ENCODE data around the gene PRDM16.

PRDM16 gene

DNA sequence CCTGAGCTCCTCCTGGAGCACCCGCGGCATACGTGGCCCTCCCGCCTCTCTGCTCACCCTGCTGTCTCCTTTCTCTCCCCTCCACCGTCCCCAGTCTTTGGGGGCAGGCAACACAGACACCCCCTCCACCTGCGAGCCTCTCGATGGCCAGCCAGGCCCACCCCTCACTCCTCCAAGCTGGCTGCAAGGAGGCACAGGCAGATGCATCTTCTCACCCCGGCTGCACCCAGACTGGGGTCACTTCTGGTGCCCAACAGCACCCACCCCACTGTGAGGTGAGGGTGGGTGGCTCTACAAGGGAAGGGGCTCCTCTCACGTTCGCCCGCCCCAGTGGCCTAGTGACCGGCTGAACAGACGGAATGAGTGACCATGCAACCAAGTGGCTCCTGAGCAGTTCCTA, 277.5 kb downstream of the PRDM16 start:
- H3K4me3 ChIP-seq (ENCODE audit: low read depth, low read length) = no peak overlapping the region
- no peak for DNase-seq (ENCODE audit: low read depth)
- TF ChIP-seq MAX (IDR thresholded peaks at IDR 0.05; ENCODE audit: low read depth, low read length) = no peak
- TF ChIP-seq MYC (IDR thresholded peaks at IDR 0.05; ENCODE audit: low read depth, low read length) = no peak
- TF ChIP-seq, protein P1, sequence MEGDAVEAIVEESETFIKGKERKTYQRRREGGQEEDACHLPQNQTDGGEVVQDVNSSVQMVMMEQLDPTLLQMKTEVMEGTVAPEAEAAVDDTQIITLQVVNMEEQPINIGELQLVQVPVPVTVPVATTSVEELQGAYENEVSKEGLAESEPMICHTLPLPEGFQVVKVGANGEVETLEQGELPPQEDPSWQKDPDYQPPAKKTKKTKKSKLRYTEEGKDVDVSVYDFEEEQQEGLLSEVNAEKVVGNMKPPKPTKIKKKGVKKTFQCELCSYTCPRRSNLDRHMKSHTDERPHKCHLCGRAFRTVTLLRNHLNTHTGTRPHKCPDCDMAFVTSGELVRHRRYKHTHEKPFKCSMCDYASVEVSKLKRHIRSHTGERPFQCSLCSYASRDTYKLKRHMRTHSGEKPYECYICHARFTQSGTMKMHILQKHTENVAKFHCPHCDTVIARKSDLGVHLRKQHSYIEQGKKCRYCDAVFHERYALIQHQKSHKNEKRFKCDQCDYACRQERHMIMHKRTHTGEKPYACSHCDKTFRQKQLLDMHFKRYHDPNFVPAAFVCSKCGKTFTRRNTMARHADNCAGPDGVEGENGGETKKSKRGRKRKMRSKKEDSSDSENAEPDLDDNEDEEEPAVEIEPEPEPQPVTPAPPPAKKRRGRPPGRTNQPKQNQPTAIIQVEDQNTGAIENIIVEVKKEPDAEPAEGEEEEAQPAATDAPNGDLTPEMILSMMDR (IDR thresholded peaks at IDR 0.05; ENCODE audit: low read depth, low read length) = no peak
- TF ChIP-seq POLR2A (IDR thresholded peaks at IDR 0.05; ENCODE audit: extremely low read depth, insufficient read length) = no peak

GRCh38 chr1:3347257-3348020, 278.4 kb downstream of the PRDM16 start:
- H3K4me3 ChIP-seq (ENCODE audit: low read depth, low read length) = no peak overlapping the region
- DNase-seq (ENCODE audit: low read depth) = no peak
- TF ChIP-seq POLR2A (IDR thresholded peaks at IDR 0.05; ENCODE audit: extremely low read depth, insufficient read length) = no peak
- TF ChIP-seq, protein P1 (IDR thresholded peaks at IDR 0.05; ENCODE audit: low read depth, low read length) = no peak

GRCh38 chr1:3348196-3348865, 279.3 kb downstream of the PRDM16 start:
- DNase-seq (ENCODE audit: low read depth) = no peak
- TF ChIP-seq MYC (IDR thresholded peaks at IDR 0.05; ENCODE audit: low read depth, low read length) (no peak), MAX (IDR thresholded peaks at IDR 0.05; ENCODE audit: low read depth, low read length) (no peak), POLR2A (IDR thresholded peaks at IDR 0.05; ENCODE audit: extremely low read depth, insufficient read length) (no peak)
- TF ChIP-seq, protein P1 (IDR thresholded peaks at IDR 0.05; ENCODE audit: low read depth, low read length) = no peak
- no peak overlapping the region for H3K4me3 ChIP-seq (ENCODE audit: low read depth, low read length)

DNA sequence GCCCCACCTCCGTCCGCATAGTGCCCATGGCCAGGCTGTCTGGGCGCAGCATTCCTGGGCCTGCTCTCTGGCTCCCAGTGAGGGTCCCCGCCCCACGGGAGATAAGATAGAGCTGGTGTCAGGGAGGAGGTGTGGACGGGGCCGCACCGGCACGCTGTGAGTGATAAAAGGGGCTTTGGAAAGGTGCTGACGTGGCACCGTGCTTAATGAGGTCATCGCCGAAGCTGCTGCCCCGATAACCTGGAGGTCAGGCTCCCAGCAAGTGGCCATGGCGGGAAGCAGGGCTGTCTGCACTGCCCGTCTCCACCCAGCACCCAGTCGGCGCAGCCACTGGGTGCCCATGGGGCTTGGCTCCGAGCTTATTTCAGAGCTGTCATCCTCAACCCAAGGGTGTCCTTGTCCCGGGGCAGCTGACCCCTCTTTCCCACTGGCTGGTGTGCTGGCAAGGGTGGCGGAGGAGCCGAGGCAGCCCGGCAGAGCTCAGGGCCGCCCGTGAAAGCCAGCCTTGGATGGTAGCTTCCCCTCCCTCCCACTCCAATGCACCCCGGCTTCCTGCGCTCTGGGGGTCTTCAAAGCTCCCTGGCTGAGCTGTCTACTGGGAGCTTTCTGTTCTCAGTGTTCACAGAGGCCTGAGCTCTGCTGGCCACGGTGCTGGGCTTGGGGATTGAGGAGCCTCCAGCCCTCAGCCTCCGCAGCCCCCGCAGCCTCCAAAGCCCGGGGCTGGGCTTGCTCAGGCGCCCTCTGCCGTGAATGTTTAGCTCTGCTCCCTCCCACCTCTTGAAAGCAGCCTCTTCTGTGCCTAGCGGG, 280.4 kb downstream of the PRDM16 start:
- peak; percentile 19 for DNase-seq (ENCODE audit: low read depth)
- TF ChIP-seq MAX (IDR thresholded peaks at IDR 0.05; ENCODE audit: low read depth, low read length) = no peak
- TF ChIP-seq MYC (IDR thresholded peaks at IDR 0.05; ENCODE audit: low read depth, low read length) = no peak
- no peak for TF ChIP-seq POLR2A (IDR thresholded peaks at IDR 0.05; ENCODE audit: extremely low read depth, insufficient read length)
- TF ChIP-seq, protein P1 (IDR thresholded peaks at IDR 0.05; ENCODE audit: low read depth, low read length) = no peak
- H3K4me3 ChIP-seq (ENCODE audit: low read depth, low read length) = no peak overlapping the region

DNA sequence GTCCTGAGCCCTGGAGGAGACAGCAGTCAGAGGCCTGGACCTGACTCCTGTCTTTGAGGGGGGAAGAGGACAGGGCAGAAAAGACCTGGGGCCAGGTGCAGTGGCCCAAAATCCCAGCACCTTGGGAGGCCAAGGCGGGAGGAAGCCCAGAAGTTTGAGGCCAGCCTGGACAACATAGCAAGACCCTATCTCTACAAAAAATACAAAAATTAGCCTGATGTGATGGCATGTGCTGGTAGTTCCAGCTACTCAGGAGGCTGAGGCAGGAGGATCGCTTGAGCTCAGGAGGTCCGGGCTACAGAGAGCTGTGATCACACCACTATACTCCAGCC, 280.9 kb downstream of the PRDM16 start:
- TF ChIP-seq POLR2A (IDR thresholded peaks at IDR 0.05; ENCODE audit: extremely low read depth, insufficient read length) = no peak
- TF ChIP-seq, protein P1 (IDR thresholded peaks at IDR 0.05; ENCODE audit: low read depth, low read length) = no peak
- no peak for TF ChIP-seq MAX (IDR thresholded peaks at IDR 0.05; ENCODE audit: low read depth, low read length)
- no peak for TF ChIP-seq MYC (IDR thresholded peaks at IDR 0.05; ENCODE audit: low read depth, low read length)
- no peak for DNase-seq (ENCODE audit: low read depth)
- H3K4me3 ChIP-seq (ENCODE audit: low read depth, low read length) = no peak overlapping the region
